HG03469 (cell line): Measurements from ENCODE around the gene TRAPPC10.
"Not testable (repeated sequence)": the region's sequence is repeated elsewhere in the genome, so short reads cannot be mapped to it uniquely, and the experiment has no call there.

Source experiments
- ATAC-seq: cut with Tn5 transposase; IDR thresholded peaks from one replicate; pipeline ENCODE4 v1.9.1; 2021; ENCODE audit warnings: mild to moderate bottlenecking, moderate library complexity, moderate number of reproducible peaks; ENCODE audit not compliant: unreplicated experiment

The TRAPPC10 gene

DNA sequence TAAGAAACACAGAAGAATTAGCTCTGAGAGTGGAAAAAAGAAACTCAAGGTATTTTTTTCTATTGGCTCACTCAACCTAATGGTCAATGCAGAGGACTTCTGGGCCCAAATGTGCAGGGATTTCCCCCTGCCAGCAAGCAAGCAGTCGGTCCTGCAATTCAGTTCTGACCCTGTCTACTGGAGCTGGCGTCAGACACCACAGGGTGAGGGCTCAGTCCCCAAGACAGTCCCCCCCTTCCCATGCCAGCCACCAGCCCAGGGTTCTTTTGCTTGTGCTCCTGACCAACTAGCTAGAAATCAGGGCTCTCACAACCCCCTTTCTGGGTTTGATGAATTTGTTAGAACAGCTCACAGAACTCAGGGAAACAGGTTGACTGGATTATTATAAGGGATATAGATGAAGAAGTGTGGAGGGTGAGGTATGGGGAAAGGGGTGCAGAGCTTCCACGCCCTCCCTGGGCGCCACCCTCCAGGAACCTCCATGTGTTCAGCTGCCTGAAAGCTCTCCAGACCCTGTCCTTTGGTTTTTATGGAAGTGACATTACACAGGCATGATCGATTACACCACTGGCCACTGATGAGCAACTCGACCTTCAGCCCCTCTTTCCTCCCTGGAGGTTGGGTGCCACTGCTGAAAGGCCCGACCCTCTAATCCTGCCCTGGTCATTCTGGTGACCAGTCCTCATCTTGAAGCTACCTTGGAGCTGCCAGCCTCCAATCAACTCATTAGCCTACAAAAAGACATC is 72.6 kb downstream of the TRAPPC10 start:
- ATAC-seq, result no peak

DNA sequence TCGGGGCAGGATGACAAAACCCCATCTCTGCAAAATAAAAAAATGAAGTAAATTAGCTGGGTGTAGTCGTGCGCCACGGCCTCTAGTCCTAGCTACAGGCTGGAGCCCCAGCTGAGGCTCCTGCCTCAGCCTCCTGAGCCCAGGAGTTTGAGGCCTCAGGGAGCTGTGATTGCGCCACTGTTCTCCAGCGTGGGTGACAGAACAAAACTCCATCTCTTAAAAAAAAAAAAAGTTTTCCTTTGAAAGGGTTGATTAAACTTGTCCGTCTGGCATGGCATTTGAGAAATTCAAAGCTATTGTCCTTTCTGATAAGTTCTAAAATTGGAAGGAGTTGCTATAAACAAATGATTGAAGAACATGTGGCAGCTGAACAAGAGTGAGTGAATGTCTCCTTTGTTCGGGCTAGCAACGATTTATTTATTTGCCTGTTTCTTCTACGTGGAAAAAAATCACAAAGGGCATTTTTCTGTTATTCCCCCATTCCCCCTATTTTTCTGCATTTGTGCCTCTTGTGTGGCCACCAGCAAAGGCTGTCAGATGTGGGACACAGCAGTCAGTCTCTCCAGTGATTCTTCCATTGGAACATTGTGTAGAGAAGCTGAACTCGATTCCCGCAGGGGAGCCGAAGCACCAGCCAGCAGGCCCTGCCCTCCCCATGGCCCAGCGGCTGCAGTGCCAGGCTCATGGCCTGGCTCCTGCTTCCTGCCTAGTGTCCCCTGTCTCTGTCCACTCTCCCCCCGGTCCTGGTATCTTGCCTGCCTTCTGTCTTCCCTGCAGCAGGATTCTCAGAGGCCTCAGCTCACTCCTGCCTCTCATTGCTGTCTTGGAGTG is 73.6 kb downstream of the TRAPPC10 start:
- no peak for ATAC-seq

DNA sequence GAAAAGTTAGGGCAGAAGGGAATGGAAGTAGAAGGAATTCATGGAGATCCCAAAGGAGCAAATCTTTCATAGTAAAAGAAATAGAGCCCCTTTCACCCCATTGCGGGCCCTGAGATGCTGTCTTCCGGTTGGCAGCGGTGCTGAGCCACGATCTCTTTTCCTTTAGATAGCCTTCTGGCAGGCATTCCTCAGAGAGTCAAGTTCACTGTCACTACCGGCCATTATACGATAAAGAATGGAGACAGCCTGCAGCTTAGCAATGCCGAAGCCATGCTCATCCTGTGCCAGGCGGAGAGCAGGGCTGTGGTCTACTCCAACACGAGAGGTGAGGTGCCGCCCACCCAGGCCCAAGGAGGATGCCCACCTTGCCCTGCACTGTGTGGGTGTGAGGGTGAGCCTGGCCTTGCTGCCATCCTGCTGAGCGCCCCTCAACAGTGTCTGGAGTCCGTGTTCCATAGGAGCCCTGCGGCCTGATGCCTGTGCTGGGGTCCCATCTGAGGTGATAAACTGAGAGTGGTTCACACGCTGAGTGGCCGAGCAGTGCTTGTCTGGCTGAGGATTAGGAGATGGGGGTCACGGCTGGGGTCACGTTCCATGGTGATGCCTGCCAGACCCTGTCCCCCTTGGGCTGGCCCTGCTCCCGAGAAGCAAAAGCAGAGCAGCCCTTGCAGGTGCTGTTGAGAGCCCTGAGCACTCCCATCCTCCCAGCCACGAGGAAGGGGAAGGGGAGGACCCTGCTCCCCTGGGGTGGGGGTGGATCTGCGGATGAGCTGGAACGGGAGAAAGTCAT is 74.7 kb downstream of the TRAPPC10 start:
- ATAC-seq, result no peak

DNA sequence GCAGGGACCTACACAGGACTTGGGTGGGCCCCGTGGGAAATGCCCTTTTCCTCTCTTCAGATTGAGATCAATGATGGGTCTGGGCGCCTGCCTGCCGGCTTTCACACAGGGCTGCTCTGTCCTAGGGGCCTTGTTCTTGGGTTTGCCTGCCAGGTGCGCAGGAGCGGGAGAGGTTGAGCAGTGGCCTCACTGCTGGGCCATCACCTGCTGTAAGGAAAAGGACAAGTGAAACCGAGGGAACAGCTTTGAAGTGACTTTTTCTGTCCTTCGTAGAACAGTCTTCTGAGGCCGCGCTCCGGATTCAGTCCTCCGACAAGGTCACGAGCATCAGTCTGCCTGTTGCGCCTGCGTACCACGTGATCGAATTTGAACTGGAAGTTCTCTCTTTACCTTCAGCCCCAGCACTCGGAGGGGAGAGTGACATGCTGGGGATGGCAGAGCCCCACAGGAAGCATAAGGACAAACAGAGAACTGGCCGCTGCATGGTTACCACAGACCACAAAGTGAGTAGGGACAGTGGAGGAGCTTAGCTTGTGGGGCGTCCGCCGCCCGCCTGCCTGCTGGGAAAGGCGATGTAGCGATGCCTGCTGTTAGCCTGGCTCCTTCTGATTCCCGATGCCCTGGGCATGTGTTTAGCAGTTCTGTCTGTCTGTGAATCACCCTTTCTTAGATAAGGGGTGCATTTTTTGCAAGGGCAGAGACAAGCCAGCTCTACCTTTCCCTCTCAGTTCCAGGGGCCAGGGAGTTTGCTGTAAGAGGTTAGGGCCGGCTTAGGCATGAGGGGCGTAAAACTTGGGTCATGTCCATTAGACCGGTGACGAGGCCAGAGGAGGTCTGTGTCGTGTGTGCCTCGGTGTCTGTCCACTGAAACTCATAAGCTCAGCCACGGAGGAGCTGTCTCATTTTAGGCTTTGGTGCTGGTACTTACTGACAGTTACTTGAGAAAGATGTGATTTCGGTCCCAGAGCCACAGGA is 75.6 kb downstream of the TRAPPC10 start:
- ATAC-seq, result no peak

DNA sequence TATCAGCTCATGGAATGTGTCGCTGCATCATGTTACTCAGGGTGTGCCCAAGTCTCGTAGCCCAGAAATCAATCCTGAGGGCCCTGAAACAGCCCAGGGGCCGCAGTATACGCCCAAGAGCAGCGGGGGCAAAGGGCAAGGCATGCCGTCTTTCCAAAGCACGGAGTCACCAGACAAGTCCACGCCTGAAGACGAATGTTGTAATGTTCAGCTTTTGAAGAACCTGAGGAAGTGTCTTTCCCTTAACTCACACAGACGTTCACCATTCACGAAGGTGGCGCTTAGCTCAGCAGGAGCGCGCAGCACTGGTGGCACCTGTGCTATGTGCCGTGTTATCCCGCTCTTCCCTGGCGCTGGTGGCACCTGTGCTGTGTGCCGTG is 76.3 kb downstream of the TRAPPC10 start:
- ATAC-seq, result no peak

DNA sequence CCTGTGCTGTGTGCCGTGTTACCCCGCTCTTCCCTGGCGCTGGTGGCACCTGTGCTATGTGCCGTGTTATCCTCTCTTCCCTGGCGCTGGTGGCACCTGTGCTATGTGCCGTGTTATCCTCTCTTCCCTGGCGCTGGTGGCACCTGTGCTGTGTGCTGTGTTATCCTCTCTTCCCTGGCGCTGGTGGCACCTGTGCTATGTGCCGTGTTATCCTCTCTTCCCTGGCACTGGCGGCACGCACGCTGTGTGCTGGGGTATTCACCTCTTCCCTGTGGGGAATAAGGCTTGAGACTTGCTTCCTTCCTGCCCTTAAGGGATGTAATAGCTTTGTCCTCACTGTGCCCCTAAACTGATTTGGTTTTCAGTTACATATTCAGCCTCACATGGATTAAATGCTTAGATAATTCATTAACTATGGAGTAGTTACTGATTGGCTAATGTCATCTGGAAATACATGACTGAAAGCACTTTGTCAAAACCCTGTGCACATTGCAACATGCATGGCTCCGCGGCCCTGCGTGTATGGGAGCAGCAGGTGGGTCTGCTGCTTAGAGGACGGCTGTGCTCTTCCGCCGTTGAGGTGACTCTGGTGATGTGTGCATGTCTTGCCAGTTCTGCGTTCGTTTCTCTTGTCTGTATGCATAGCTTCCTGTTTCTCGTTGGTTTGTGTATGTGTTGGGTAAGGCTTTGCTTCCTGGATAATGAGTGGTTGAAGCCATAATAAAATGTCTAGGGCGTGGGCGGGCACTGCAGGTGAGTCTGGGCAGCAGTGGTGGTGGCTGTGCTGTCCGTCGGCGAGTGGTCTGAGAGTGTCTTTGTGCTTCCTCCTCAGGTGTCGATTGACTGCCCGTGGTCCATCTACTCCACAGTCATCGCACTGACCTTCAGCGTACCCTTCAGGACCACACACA is 77.1 kb downstream of the TRAPPC10 start:
- no peak for ATAC-seq

DNA sequence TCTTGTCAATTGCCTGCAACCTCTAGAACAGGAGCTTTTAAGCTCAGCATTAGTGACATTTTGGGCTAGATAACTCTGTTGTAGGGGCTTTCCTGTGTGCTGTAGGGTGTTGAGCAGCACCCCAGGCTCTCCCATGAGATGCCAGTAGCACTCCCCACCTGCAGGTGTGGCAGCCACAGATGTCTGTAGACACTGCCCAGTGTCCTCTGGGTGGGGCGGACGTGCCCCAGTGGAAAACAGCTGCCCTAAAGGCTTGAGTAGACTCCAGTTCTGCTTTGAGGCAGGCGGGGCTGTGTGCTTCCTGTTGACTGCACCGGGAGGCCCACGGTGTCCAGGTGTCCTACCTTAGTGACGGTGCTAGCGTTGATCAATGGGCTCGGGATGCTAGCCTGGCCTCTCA is 78.2 kb downstream of the TRAPPC10 start:
- ATAC-seq, result no peak

DNA sequence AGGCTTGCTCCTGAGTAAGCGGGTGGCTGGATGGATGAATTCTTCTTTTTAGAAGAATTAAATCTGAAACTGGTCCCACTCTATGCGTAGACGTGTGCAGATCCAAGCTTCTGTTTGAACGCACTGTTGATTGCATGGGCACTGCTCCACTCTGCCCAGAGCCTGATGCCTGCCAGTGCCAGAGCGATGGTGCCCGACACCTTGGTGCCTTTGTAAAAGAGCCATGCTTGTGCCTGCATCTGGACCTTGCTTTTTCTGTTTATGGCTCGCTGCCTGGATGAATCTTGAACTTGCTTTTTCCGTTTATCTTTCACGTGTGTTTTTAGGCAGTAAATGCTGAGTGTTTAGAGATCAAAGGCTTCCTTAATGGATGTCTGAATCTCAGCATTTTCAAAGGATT is 80.1 kb downstream of the TRAPPC10 start:
- no peak for ATAC-seq

DNA sequence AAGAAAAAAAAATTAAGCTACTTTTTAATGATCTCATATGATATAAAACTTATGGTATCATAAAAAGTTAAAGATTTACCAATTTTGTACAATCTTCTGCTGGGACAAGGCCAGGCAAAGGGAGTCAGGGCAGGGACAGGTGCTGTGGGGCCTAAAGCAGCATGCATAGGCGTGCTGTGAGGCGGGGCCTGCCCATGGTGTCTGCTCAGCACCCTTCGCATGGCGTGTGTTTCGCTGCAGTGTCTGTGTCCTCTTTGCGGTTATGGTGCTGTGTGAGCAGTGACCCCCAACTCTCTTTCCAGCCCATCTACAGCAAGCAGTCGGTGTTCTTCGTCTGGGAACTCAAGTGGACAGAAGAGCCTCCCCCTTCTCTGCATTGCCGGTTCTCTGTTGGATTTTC is 81.7 kb downstream of the TRAPPC10 start:
- ATAC-seq, result no peak

DNA sequence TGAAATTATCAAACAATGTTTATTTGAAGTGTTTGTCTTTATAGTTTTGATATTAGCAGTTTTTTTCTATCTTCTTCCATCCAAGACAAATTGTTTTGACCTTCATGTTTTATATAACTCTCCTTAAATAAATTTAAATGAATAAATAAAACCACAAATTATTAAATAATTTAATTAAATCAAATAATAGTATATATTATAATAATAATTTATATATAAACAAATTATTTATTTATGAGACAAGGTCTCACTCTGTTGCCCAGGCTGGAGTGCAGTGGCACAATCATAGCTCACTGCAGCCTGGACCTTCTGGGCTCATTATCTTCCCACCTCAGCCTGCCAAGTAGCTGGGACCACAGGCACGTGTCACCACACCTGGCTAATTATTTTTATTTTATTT is 82.7 kb downstream of the TRAPPC10 start:
- ATAC-seq, result no peak

DNA sequence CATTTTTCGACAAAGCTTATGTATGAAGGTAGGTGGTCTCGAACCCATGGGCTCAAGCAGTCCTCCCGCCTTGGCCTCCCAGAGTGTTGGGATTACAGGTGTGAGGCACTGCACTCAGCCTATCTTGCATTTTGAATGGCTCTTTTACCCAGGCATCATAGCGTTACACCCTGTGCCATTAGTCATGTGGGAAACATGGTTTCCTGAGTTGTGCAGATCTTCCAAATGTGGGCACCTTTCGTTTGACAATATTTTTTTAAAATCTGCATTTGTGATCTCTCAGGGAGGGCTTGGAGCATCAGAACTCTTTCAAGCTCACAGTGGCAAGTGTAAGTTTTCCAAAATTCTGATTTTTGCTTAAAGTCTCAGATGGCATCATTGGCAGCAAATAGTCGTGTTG is 86.4 kb downstream of the TRAPPC10 start:
- ATAC-seq, result not testable (repeated sequence)

DNA sequence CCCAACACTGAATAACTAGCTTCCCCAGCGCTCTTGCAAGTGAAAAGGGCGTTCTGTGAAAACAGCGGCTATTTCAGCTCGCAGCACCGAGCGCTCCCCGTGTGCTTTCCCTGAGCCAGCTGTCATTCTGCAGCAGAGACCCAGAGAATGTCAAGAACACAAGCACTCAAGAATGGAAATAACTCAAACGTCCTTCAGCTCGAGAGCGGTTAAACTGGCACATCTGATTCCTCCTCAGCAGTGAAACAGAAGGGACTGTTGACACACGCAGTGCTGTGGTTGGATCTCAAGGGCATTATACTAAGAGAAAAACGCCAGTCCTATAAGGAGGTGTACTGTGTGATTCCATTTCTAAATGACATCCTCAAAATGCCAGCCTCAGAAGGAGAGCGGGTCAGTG is 86.9 kb downstream of the TRAPPC10 start:
- ATAC-seq, result not testable (repeated sequence)

DNA sequence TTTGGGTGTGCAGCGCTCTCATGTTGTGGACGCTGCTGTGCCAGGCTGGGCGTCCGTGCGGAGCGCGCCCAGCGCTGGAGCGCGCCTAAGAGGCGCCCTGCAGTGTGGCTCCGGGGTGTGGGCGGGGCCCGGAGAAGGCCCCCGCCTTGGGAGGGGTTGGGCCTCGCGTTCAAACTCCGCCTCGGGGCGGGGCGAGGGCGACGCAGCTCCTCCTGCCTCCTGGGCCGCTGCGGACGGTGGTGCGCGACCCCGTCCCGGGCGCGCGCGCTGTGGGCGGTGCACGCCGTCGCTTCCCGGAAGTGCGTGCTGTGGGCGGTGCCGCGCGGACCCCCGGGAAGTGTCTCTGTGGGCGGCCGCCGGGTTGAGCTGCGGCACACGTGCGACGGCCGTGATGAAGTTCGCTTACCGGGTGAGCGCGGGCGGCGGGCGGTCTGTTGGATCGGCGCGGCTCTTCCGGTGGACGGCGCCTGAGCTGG is 95.0 kb downstream of the TRAPPC10 start, which contains the start of gene PWP2:
TSS of gene PWP2 (plus strand) at position 374 of the 476 bp plus-strand sequence. CDS start at position 392, 18 bp downstream.
- ATAC-seq, result peak; percentile 58

DNA sequence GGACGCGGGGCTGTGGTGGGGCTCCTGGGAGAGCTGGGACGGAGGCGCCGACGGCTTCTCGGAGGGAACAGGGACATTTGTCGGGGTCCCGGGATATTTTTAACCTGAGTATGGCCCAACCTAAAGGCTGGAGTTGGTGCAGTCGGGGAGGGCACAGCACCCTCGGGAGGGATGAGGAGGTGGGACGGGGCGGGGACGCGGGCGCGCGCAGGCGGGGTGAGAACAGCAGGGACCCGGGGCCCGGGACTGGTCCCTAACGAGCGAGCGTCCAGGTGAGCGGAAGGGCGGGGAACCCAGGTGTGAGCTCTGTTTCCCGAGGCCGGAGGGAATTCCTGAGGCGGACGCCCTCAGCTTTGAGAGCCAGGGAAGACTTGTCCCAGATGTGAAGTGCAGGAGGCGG is 95.5 kb downstream of the TRAPPC10 start:
- not testable (repeated sequence) for ATAC-seq

DNA sequence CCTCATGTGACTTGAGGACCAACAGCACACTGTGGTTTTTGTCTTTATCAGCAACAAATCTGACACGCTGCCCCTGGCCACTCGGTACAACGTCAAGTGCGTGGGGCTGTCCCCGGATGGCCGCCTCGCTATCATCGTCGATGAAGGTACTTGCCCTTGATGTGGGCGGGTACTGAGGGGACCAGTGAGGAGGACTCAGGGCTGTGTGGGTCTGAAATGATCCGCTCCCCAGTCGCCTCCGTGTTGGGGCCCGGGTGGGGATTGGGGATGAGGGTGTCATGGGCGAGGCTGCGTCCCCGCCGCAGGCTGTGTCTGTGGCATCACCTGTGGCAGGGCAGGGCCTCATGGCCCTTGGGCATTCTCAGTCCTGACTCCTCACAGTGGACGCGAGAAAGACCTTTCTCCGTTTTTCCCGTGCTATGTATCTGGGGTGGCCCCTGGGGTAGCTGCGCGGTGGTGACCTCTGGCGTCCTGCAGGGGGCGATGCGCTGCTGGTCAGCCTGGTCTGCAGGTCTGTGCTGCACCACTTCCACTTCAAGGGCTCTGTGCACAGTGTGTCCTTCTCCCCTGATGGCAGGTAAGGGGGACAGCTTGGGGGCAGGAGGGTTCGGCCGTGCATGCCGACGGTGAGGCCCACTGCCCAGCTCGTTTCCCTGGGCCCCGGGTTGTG is 101.7 kb downstream of the TRAPPC10 start:
- ATAC-seq, result not testable (repeated sequence)

DNA sequence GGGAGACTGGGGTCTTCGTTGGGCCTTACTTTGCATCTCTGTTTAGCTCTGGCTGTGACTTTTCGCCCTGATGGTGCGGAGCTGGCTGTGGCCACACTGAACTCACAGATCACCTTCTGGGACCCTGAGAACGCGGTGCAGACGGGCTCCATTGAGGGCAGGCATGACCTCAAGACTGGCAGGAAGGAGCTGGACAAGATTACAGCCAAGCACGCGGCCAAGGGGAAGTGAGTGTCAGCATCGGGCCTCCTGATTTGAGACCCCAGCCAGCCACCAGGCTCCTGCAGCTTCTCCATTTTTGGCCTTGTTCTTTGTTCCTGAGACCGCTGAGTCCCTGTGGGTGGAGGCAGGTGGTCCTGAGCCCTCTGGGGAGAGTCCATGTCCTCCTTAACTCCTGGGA is 110.0 kb downstream of the TRAPPC10 start:
- ATAC-seq, result not testable (repeated sequence)

DNA sequence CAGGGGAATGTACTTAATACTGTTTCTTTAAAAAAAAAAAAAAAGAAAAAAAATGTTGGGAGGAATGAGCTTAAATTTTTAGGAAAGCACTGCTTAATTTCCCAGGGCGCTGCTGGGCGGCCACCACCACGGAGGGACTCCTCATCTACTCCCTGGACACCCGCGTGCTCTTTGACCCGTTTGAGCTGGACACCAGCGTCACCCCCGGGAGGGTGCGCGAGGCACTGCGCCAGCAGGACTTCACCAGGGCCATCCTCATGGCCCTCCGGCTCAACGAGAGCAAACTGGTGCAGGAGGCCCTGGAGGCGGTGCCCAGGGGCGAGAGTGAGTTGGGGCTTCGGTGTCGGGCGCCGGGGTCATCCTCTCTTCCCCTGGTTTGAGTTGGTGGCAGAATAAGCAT is 115.7 kb downstream of the TRAPPC10 start:
- ATAC-seq, result not testable (repeated sequence)

DNA sequence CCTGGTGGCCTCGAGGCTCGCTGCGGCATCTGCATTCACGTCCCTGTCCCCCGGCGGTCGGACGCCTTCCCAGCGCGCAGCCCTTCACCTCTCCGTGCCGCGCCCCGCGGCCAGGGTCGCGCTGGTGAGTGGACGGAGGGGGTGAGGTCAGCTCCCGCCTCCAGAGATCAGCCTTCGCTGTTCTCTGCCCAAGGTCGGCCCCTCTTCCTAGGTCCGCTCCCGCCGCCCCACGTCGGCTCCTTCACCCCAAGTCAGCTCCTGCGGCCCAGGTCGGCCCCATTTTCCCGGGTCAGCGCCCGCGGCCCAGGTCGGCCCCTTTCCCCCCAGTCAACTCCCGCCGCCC is 121.6 kb downstream of the TRAPPC10 start:
- ATAC-seq, result not testable (repeated sequence)
